ENCODE results near the gene ANO9. TPM values are rescaled to one million over a fixed set of nuclear protein-coding genes. Genes with fewer than 3 reads are reported as not detected.

ANO9 gene
- polyA plus RNA-seq, 3 donors from 2014 or later = 2.3 to 4.4 TPM; not detected in 1

GRCh38 chr11:368414-369335 is 73.1 kb downstream of the ANO9 start:
- peak overlapping the region in 1 of 6 donors; percentile 51 for H3K27ac Mint-ChIP-seq
- DNase-seq = no peak
- H3K4me1 Mint-ChIP-seq = peaks cover 17 to 29% of the 10 kb centered on the region in 2 donors
- H3K27me3 Mint-ChIP-seq (ENCODE audit: low read depth in 3 of 3) = peaks cover 20 to 26% (median 21%) of the 10 kb centered on the region in 3 donors
- no peaks in the 10 kb centered on the region for H3K9me3 Mint-ChIP-seq
- peak overlapping the region; percentile 66 to 81 (median 79) for H3K4me3 Mint-ChIP-seq
- H3K36me3 Mint-ChIP-seq = peaks cover 0 to 4% (median 0%) of the 10 kb centered on the region in 3 donors

GRCh38 chr11:367956-368413 is 73.8 kb downstream of the ANO9 start:
- Mint-ChIP-seq H3K27ac (peak overlapping the region in 2 of 6 donors; percentile 51 to 86), H3K27me3 (ENCODE audit: low read depth in 3 of 3) (peaks cover 20 to 26% (median 21%) of the 10 kb centered on the region in 3 donors), H3K4me1 (peaks cover 17 to 29% of the 10 kb centered on the region in 2 donors), H3K9me3 (no peaks in the 10 kb centered on the region), H3K4me3 (peak overlapping the region; percentile 53 to 80 (median 66)), H3K36me3 (peaks cover 0 to 4% (median 0%) of the 10 kb centered on the region in 3 donors)
- DNase-seq = no peak

Other genes with a start within 250 kb of the ANO9 start
- not detected for gene SCGB1C1, start 248.9 kb downstream of the ANO9 start, polyA plus RNA-seq
- gene BET1L, start 234.6 kb downstream of the ANO9 start, polyA plus RNA-seq = 10 to 100 TPM; 12.1 to 39.5 (median 24.6) TPM
- gene RIC8A, start 234.3 kb downstream of the ANO9 start, polyA plus RNA-seq = 100 to 1,000 TPM in 2 of 3 donors, 10 to 100 TPM in 1; 91.0 to 132 (median 106) TPM
- 10 to 100 TPM in 1 of 3 donors, 1 to 10 TPM in 2; 6.7 to 11.1 (median 7.4) TPM for gene SIRT3, start 205.7 kb downstream of the ANO9 start, polyA plus RNA-seq
- gene PSMD13, start 205.0 kb downstream of the ANO9 start, polyA plus RNA-seq = 100 to 1,000 TPM; 257 to 353 (median 345) TPM
- 1 to 10 TPM in 2 of 3 donors, not detected in 1; 1.6 to 5.1 TPM for gene NLRP6, start 163.6 kb downstream of the ANO9 start, polyA plus RNA-seq
- 10 to 100 TPM in 2 of 3 donors, 1 to 10 TPM in 1; 8.1 to 17.4 (median 11.4) TPM for gene PGGHG, start 152.9 kb downstream of the ANO9 start, polyA plus RNA-seq
- gene IFITM5, start 142.5 kb downstream of the ANO9 start, polyA plus RNA-seq = not detected
- gene IFITM2, start 134.2 kb downstream of the ANO9 start, polyA plus RNA-seq = 1,000 to 10,000 TPM; 4,348 to 7,867 (median 6,958) TPM
- gene IFITM1, start 128.0 kb downstream of the ANO9 start, polyA plus RNA-seq = 1,000 to 10,000 TPM; 2,792 to 4,533 (median 3,562) TPM
- gene IFITM3, start 121.2 kb downstream of the ANO9 start, polyA plus RNA-seq = 100 to 1,000 TPM; 138 to 675 (median 423) TPM
- gene B4GALNT4, start 72.5 kb downstream of the ANO9 start, polyA plus RNA-seq = under 1 TPM in 1 of 3 donors, not detected in 2; 0.53 TPM
- under 1 TPM in 1 of 3 donors, not detected in 2; 0.36 TPM for gene PKP3, start 47.8 kb downstream of the ANO9 start, polyA plus RNA-seq
- gene SIGIRR, start 27.0 kb downstream of the ANO9 start, polyA plus RNA-seq = 100 to 1,000 TPM; 238 to 392 (median 259) TPM
- 10 to 100 TPM; 11.5 to 17.3 (median 16.1) TPM for gene PTDSS2, start 8.3 kb upstream of the ANO9 start, polyA plus RNA-seq
- gene RNH1, start 65.2 kb upstream of the ANO9 start, polyA plus RNA-seq = 100 to 1,000 TPM; 164 to 180 (median 168) TPM
- 10 to 100 TPM; 16.7 to 26.8 (median 18.6) TPM for gene HRAS, start 93.6 kb upstream of the ANO9 start, polyA plus RNA-seq
- gene LRRC56, start 95.5 kb upstream of the ANO9 start, polyA plus RNA-seq = under 1 TPM in 2 of 3 donors, not detected in 1; 0.27 to 0.89 TPM
- gene LMNTD2, start 118.7 kb upstream of the ANO9 start, polyA plus RNA-seq = under 1 TPM; 0.54 to 0.95 (median 0.66) TPM
- 10 to 100 TPM; 20.3 to 31.9 (median 31.5) TPM for gene RASSF7, start 119.0 kb upstream of the ANO9 start, polyA plus RNA-seq
- gene PHRF1, start 134.5 kb upstream of the ANO9 start, polyA plus RNA-seq = 10 to 100 TPM in 1 of 3 donors, 1 to 10 TPM in 2; 4.0 to 17.5 (median 5.4) TPM
- 10 to 100 TPM; 36.4 to 62.4 (median 53.9) TPM for gene IRF7, start 173.9 kb upstream of the ANO9 start, polyA plus RNA-seq
- not detected for gene CDHR5, start 182.9 kb upstream of the ANO9 start, polyA plus RNA-seq
- gene SCT, start 185.2 kb upstream of the ANO9 start, polyA plus RNA-seq = not detected
- not detected for gene DRD4, start 195.3 kb upstream of the ANO9 start, polyA plus RNA-seq

All from immature natural killer cell (primary cell).